D341Med (cell line): ENCODE measurements around the gene TULP4.
"Not testable (repeated sequence)": the region's sequence is repeated elsewhere in the genome, so short reads cannot be mapped to it uniquely, and the experiment has no call there.

Experiments
- DNase-seq: peaks from one replicate; pipeline ENCODE4 v3.0.0; 2012; ENCODE audit warnings: low spot score

Gene TULP4

DNA sequence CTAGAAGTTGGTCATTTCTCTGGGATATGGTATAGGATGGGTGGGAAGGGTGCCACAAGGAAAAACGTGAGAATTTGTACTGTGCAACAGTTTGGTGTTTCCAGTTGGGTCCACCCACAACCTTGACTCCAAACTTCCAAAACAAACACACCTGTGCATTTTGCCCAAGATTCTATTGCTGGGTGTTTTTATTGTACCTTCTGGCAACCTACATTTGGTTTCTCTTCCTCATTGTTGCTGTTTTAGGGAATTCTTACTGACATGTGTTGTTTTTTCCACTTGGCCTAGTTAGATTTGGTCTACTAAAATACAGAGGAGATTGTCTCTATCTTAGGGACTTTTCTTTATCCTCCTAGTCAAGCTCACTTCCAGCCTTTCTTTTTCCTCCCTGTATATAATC lies 16.7 kb downstream of the TULP4 start:
- DNase-seq, result no peak

DNA sequence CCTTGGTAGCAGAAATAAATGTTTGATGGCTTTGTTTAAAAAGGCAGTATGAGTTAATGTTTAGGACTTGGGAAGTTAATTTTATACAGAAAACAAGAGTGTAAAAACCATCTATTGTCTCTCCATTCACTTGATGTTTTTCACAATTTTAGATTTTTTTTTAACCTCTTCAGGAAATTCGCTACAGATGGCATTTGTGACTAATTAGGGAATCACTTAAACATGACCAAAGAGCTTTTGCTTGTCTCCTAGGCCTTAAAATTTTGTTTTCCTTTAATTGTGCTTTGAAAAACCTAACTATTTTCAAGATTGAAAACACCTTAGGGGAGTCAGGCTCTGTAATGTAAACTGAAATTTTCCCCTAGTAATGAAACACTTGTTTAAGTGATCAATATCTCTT lies 17.3 kb downstream of the TULP4 start:
- DNase-seq, result no peak

DNA sequence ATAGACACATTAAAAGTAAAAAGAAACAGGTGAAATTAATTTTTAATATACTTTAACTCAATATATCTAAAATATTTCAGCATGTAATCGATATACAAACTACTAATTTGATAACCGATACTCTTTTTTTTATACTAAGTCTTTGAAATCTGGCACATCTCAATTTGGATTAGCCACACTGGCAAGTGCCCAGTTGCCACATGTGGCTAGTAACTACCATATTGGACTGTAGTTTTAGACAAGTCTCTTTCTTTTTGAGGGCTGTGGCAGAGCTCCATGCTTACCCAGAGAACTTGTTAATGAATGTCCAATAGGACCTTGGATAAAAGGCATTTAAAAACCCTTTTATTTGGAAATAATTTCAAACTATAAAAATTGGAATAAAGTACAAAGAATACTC lies 17.8 kb downstream of the TULP4 start:
- no peak for DNase-seq

DNA sequence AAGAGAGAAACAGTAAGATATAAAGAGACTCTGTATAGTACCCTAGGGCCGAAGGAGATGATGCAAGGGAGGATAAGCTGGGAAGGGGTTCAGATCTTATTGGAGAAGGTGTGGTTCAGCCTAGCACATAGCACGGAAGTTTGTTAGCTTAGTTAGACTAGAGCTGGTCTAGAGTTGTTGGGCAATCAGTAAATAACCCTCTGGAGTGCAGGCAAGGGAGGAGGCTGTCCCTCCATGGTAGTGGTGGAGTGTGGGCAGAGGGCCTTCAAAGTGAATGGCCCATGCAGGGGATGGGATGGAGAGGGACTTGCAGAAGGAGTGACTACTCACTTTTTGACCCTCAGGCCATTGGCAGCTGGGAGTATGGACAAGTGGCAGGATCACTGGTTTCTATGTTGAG lies 20.0 kb downstream of the TULP4 start:
- no peak for DNase-seq

DNA sequence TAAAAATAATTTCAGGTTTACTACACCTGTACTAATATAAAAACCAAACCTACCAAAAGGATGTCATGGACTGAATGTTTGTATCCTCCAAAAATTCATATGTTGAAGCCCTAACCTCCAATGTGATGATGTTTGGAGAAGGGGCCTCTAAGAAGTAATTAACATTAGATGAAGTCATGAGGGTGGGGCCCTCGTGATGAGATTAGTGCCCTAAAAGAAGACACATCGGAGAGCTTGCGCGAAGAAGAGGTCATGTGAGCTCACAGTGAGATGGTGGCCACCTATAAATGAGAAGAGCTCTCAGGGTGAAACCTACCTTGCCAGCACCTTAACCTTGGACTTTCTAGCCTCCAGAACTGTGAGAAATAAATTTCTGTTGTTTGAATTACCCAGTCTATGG lies 20.8 kb downstream of the TULP4 start:
- DNase-seq, result no peak

DNA sequence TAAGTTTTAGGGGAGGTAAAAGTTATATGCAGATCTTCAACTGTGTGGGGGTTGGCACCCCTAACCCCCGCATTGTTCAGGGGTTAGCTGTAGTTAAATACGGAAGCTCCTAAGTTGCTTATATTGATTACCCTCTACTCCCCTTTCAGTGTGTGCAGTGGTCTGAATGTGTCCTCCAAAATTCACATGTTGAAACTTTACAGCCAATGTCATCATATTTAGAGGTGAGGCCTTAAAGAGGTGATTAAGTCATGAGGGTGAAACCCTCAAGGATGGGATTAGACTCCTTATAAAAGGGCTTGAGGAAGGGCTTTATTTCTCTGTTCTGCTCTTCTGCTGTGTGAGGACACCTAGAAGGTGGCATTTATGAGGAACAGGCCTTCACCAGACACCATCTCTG lies 22.3 kb downstream of the TULP4 start:
- no peak for DNase-seq

DNA sequence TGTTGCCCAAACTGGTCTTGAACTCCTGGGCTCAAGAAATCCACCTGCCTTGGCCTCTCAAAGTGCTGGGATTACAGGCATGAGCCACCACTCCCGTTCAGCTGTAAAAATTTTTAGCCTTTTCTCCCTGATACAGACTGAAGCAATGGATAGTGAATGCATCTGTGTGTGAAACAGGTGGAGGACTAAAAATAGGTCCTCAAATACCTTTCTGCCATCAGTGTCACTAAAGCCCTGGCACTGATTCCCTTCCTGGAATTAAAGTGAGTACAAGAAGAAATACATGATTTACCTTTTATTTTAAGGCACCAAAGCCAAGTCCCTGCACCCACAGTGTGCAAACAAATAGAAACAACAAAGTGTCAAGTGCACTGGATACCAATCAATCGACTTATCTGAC lies 25.1 kb downstream of the TULP4 start:
- DNase-seq, result no peak

DNA sequence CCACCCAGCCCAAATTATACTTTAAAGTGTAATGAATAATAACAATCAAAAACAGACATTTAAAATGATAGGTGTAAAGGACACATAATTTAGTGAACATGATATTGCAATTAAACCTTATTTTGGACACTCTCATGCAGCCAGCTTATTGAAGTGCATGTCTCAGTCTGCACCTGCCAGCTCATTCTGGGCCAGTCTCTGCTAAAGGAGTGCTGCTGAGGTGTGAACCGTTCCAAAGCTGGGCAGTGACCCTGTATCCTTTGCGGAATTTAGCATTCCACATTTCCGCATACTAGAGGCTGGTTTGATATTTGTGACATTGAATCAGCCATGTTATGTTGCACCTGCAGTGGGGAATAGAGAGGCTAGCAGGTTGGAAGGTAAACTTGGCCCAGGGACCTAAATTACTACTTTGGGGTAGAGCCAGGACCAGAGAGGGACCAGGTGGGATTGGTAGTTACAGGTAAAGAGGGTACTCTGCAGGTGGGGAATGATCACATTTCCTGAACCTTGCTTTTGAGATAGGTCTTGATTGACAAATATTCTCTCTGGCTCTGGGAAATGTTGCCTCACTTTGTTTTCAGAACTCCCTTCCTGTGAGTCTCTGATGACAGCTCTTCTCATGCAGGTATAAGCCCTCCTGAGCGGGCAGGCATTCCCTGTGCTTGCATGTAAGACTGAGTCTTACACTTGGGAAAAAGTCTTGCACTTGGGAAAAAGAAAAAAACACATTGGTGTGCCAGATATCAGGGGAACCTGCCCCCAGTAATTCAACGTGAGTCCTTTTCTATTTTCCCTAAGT lies 26.2 kb downstream of the TULP4 start:
- DNase-seq, result no peak

DNA sequence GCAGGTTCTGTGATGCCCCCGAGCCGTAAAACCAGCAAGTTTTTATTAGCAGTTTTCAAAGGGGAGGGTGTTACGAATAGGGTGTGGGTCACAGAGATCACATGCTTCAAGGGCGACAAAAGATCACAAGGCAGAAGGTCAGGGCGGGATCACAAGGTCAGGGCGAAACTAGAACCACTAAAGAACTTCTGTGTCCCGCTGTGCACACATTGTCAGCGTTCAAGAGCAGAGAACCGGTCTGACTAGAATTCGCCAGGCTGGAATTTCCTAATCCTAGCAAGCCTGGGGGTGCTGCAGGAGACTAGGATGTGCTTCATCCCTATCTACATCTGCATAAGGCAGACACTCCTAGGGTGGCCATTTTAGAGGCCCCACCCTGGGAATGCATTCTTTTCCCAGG lies 26.9 kb downstream of the TULP4 start:
- DNase-seq, result not testable (repeated sequence)

DNA sequence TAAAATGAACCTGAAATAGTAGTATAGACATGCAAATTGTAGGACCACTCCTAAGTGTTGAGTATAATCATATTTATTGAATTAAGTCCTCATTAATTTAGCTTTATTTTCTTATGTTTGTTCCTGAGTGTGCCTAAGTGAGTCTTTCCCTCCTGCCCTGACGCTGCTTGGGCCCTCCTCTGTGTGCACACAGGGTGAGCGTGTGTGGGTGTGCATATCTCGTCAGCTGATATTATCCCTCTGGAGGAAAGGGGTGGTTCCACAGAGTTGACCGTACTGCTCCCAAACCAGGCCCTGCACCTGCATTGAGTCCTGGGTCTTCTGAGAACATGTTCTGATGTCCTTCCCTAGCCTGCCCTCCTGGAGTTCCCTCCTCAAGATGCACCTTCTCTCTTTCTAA lies 28.0 kb downstream of the TULP4 start:
- DNase-seq, result no peak

DNA sequence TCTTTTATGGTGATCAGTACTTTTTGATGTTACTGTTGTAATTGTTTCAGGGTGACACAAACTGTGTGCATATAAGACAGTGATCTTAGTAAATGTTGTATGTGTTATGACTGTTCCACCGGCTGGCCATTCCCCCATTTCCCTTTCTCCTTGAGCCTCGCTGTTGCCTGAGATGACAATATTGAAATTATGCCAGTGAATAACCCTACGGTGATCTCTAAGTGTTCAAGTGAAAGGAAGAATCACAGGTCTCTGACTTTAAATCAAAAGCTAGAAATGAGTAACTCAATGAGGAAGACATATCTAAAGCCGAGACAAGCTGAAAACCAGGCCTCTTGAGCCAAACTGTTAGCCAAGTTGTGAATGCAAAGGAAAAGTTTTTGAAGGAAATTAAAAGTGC lies 32.3 kb downstream of the TULP4 start:
- no peak for DNase-seq

DNA sequence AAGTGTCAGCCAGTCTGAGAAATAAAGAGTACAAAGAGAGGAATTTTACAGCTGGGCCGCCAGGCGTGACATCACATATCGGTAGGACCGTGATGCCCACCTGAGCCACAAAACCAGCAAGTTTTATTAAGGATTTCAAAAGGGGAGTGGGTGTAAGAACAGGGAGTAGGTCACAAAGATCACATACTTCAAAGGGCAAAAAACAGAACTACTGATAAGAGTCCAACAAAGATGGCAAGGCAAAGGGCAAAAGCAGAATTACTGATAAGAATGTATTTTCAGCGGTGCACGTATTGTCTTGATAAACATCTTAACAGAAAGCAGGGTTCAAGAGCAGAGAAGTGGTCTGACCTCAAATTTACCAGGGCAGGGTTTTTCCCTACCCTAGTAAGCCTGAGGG lies 33.2 kb downstream of the TULP4 start:
- not testable (repeated sequence) for DNase-seq

DNA sequence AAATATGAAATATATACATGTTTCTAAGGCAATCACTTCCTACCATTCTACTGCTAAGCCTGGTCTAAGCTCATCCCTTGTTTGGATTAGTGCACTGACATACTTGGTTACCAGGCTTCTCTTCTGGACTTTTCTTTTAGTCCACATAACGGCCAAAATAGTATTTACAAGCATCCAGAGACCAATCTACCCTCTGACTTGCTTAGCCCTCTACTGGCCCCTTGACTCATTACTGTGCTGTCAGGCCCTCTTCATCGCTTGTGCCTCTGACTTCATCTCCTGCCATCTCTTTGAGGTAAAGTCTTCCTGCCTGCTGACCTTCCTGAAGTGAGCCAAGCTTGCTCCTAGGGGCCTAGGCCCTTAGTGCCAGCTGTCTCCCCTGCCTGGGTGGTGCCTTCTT lies 35.1 kb downstream of the TULP4 start:
- DNase-seq, result peak; percentile 48

DNA sequence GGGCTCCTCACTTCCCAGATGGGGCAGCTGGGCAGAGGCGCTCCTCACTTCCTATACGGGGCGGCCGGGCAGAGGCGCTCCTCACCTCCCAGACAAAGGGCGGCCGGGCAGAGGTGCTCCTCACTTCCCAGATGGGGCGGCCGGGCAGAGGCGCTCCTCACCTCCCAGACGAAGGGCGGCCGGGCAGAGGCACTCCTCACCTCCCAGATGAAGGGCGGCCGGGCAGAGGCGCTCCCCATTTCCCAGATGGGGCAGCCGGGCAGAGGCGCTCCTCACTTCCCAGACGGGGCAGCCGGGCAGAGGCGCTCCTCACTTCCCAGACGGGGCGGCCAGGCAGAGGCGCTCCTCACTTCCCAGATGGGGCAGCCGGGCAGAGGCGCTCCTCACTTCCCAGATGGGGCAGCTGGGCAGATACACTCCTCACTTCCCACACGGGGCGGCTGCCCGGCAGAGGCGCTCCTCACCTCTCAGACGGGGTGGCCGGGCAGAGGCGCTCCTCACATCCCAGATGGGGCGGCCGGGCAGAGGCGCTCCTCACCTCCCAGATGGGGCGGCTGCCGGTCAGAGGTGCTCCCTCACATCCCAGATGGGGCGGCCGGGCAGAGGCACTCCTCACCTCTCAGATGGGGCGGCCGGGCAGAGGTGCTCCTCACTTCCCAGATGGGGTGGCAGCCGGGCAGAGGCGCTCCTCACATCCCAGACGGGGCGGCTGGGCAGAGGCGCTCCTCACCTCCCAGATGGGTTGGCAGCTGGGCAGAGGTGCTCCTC lies 36.7 kb downstream of the TULP4 start:
- DNase-seq, result not testable (repeated sequence)

DNA sequence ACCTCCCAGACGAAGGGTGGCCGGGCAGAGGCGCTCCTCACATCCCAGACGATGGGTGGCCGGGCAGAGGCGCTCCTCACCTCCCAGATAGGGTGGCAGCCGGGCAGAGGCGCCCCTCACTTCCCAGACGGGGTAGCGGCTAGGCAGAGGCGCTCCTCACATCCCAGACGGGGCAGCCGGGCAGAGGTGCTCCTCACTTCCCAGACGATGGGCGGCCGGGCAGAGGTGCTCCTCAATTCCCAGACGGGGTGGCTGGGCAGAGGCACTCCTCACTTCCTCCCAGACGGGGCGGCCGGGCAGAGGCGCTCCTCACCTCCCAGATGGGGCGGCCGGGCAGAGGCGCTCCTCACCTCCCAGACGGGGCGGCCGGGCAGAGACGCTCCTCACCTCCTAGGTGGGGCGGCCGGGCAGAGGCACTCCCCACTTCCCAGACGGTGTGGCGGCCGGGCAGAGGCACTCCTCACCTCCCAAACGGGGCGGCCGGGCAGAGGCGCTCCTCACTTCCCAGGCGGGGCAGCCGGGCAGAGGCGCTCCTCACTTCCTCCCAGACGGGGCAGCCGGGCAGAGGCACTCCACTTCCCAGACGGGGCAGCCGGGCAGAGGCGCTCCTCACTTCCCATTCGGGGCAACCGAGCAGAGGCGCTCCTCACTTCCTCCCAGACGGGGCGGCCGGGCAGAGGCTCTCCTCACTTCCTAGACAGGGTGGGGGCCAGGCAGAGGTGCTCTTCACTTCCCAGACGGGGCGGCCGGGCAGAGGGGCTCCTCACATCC lies 37.4 kb downstream of the TULP4 start:
- not testable (repeated sequence) for DNase-seq

DNA sequence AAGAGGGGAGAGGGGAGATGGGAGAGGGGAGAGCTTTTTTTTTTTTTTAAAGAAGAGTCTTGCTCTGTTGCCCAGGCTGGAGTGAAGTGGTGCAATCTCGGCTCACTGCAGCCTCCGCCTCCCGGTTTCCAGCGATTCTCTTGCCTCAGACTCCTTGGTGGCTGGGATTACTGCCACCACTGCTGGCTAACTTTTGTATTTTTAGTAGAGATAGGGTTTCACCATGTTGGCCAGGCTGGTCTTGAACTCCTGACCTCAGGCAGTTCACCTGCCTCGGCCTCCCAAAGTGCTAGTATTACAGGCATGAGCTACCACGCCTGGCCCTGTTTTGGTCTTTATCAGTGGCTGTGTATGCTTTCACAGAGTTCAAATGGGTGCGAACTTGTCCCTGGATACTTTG lies 38.5 kb downstream of the TULP4 start:
- not testable (repeated sequence) for DNase-seq

DNA sequence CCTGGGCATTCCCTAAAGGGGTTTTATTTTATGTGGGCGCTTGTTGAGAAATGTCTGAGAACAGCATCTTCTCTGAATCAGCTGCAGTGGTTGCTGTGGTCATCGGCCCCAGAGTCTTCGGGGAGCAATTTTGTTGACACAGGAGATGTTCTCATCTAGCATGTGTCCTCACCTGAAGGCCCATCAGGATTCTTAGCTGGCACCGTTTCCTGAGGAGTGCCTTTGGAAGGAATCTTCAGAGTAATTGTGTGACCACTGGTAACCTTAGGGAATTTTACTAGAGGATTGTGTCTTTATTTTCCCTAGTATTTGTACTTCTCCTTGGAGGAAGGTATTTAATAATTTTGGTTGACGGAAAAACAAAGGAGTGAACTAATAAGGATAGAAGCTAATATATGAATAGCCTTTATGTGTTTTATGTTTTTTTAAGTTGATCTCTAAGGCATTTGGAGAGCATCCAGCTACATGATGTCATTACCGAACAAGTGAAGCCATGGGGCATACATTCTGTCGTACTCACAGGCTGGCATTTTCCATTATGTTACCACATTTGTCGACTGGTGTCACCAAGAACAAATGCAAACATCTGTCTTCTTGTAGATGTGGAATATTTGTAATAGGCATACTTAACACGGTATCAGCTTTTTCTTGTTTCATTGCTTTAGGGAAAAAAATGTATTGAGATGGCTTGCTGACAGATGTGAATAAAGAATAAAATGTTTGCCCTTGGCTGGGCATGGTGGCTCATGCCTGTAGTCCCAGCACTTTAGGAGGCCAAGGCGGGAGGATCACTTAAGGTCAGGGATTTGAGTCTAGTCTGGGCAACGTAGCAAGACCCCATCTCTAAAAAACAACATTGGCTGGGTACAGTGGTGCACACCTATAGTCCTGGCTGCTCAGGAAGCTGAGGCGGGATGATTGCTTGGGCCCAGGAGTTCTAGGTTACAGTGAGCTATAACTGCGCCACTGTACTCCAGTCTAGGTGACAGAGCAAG lies 41.9 kb downstream of the TULP4 start:
- no peak for DNase-seq

DNA sequence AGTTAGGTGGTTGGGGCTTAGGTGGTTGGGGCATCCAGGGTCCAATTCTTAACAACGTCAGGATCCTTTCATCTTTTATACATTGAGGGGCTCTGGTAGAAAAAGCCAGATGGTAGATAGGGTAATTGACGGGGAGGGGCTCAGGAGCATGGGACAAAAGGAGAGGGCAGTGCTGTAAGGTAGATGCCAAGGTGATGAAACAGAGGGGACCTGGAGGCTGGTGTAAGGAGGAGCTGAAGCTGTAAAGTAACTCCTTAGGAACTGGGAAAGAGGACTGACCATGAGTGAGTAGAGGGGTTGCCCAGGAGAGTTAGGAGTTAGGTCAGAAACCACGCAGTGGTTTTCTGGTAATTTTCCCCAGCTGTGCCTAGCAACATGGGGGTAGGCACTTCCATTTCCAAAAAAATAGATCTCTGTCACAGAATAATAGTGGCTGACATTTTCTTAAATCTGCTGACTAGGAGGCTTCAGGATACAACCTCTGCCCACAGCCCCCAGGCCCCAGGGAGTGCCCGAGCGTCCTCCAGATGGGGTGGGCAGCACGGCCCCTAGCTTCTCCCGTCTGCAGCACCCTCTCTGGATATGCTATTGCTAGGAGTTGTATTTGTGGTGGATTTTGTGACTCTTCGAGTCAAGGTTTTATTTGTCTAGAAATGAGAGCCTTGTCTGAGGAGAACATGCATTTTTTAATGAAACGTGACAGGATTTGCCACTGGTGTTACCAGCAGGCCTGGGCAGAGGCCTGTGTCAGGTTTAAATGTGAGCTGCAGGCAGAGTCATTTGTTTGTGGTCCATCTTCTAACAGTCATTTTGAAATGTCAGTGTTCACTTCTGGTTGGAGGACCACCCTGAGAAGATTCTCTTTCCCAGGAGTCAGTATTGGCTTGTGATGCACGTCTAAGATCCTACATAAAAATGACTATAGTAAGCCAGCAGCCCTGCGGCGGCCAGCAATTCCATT lies 44.6 kb downstream of the TULP4 start:
- DNase-seq, result no peak

DNA sequence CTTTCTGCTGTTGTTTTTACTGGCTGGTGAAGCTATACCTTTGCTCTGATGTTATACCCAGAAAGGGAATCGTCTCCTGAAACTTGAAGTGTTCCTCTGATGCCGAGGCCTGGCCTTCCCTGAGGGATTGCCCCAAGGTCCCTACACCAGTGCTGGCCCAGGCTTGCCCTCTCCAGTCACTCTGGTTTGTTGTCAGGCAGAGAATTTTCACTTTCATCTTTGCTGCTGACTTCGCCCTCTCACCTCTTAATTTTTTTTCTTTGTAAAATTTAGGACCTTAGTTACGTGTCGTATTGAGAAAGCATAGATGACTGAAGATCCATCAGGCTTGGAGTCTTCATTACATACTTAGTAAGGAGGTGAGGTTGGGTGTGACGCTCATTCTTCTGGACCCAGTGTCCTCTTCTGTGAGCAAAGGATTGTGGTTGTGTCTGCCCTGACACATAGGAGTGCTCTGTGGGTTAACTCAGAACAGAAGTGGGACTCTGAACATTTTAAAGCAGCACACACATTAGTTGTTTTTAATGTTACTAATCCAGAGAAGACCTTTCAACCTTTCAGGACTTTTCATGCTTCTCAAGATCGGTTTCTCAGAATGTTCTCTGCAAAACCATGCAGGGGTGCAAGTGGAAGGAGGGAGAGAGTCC lies 45.4 kb downstream of the TULP4 start:
- DNase-seq, result no peak
